ENCODE measurements around the gene TRIM32. TPM values are rescaled to one million over a fixed set of nuclear protein-coding genes. Genes with fewer than 3 reads are reported as not detected.

The TRIM32 gene
- polyA plus RNA-seq, 1 donor (not counting 4 experiments of a cell fraction or from before 2014, with no cell fraction given) = 21.3 TPM

DNA sequence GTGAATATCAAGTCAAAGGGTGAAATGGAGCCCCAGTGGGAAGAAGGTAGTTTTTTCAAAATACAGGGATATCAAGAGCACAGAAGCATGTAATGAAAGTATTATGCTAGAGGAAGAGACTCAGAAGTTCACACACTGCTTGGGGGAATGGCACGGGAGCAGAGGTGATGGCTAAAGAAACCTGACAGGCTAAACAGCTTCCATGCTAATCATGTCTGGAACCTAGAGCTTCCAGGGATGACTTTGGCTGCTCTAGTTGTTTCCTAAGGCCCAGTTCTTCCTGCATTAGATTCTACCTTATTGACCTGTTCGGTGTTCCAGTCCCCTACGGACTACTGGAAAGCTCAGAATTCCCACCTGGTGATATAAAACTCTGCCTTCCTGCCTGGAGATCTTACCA, 34.3 kb downstream of the TRIM32 start:
- H3K36me3 ChIP-seq (ENCODE audit: control insufficient read depth in 2 of 2, extremely low read depth in 1 of 2, insufficient read depth in 2 of 2, low read length in 2 of 2) = no peaks in the 10 kb centered on the region
- H3K79me2 ChIP-seq (ENCODE audit: control insufficient read depth, insufficient read depth, low read length) = no peaks in the 10 kb centered on the region
- no peak overlapping the region for H3K9ac ChIP-seq (ENCODE audit: control insufficient read depth, extremely low read depth, insufficient read depth, low read length)
- FAIRE-seq (no peak), DNase-seq (ENCODE audit: low read depth, low spot score) (no peak)
- H3K9me3 ChIP-seq (ENCODE audit: control insufficient read depth, low read depth, low read length) = no peaks in the 10 kb centered on the region
- no peak overlapping the region for H3K4me2 ChIP-seq (ENCODE audit: control insufficient read depth, extremely low read depth, insufficient read depth, low read depth, low read length)
- no peak for TF ChIP-seq EZH2 (IDR thresholded peaks at IDR 0.05; ENCODE audit: low read length)
- TF ChIP-seq, protein P1, sequence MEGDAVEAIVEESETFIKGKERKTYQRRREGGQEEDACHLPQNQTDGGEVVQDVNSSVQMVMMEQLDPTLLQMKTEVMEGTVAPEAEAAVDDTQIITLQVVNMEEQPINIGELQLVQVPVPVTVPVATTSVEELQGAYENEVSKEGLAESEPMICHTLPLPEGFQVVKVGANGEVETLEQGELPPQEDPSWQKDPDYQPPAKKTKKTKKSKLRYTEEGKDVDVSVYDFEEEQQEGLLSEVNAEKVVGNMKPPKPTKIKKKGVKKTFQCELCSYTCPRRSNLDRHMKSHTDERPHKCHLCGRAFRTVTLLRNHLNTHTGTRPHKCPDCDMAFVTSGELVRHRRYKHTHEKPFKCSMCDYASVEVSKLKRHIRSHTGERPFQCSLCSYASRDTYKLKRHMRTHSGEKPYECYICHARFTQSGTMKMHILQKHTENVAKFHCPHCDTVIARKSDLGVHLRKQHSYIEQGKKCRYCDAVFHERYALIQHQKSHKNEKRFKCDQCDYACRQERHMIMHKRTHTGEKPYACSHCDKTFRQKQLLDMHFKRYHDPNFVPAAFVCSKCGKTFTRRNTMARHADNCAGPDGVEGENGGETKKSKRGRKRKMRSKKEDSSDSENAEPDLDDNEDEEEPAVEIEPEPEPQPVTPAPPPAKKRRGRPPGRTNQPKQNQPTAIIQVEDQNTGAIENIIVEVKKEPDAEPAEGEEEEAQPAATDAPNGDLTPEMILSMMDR (optimal IDR thresholded peaks at IDR 0.05 in 1 of 3, IDR thresholded peaks at IDR 0.05 in 1 of 3, conservative IDR thresholded peaks at IDR 0.05 in 1 of 3; ENCODE audit: extremely low read depth in 1 of 3, insufficient read depth in 2 of 3, low read length in 3 of 3) = no peak
- no peak overlapping the region for H2AFZ ChIP-seq (ENCODE audit: control insufficient read depth, low read length)
- dilution Hi-C loops (cut with MboI; ENCODE audit: extremely low pct_ligation_motif_present, low sequenced_read_pairs) = no loop called here
- no peaks in the 10 kb centered on the region for H4K20me1 ChIP-seq (ENCODE audit: control insufficient read depth, extremely low read depth, insufficient read depth, low read length)
- no peak overlapping the region for H3K4me3 ChIP-seq (ENCODE audit: control insufficient read depth in 2 of 3, extremely low read depth in 1 of 3, insufficient read depth in 2 of 3, low read depth in 1 of 3, low read length in 3 of 3)
- H3K27me3 ChIP-seq (ENCODE audit: control insufficient read depth, extremely low read depth, insufficient read depth, low read length) = no peaks in the 10 kb centered on the region
- no peaks in the 10 kb centered on the region for H3K4me1 ChIP-seq (ENCODE audit: control insufficient read depth, extremely low read depth, insufficient read depth, low read length)
- no peaks in the 10 kb centered on the region for H3K9me1 ChIP-seq (ENCODE audit: control insufficient read depth, extremely low read depth, insufficient read depth, low read length)
- no peak overlapping the region for H3K27ac ChIP-seq (ENCODE audit: control insufficient read depth, insufficient read depth, low read length)

DNA sequence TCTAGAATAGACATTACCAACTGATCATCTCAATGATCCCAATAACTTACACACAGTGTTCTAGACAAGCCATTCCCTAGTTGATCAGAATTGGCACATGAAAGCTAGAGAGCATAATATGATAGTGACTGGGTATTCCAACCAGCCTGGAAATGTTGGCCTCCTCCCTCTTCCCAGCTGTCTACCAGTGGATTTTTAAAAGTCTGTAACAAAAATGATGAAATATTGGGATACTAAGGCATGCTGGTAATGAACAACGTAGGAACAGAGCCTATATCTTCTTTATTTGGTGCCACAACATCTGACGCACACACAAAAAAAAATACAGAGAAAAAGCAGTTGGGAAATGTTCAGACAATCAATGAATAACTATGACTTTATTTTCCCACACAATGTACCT, 34.8 kb downstream of the TRIM32 start:
- TF ChIP-seq, protein P1 (optimal IDR thresholded peaks at IDR 0.05 in 1 of 3, IDR thresholded peaks at IDR 0.05 in 1 of 3, conservative IDR thresholded peaks at IDR 0.05 in 1 of 3; ENCODE audit: extremely low read depth in 1 of 3, insufficient read depth in 2 of 3, low read length in 3 of 3) = no peak
- no peak for TF ChIP-seq EZH2 (IDR thresholded peaks at IDR 0.05; ENCODE audit: low read length)
- Histone ChIP-seq H3K9me3 (ENCODE audit: control insufficient read depth, low read depth, low read length) (no peaks in the 10 kb centered on the region), H3K27me3 (ENCODE audit: control insufficient read depth, extremely low read depth, insufficient read depth, low read length) (no peaks in the 10 kb centered on the region), H3K79me2 (ENCODE audit: control insufficient read depth, insufficient read depth, low read length) (no peaks in the 10 kb centered on the region), H3K27ac (ENCODE audit: control insufficient read depth, insufficient read depth, low read length) (no peak overlapping the region), H4K20me1 (ENCODE audit: control insufficient read depth, extremely low read depth, insufficient read depth, low read length) (no peaks in the 10 kb centered on the region), H3K4me1 (ENCODE audit: control insufficient read depth, extremely low read depth, insufficient read depth, low read length) (no peaks in the 10 kb centered on the region), H3K9ac (ENCODE audit: control insufficient read depth, extremely low read depth, insufficient read depth, low read length) (no peak overlapping the region), H3K4me2 (ENCODE audit: control insufficient read depth, extremely low read depth, insufficient read depth, low read depth, low read length) (no peak overlapping the region), H3K36me3 (ENCODE audit: control insufficient read depth in 2 of 2, extremely low read depth in 1 of 2, insufficient read depth in 2 of 2, low read length in 2 of 2) (no peaks in the 10 kb centered on the region), H2AFZ (ENCODE audit: control insufficient read depth, low read length) (no peak overlapping the region), H3K4me3 (ENCODE audit: control insufficient read depth in 2 of 3, extremely low read depth in 1 of 3, insufficient read depth in 2 of 3, low read depth in 1 of 3, low read length in 3 of 3) (no peak overlapping the region), H3K9me1 (ENCODE audit: control insufficient read depth, extremely low read depth, insufficient read depth, low read length) (no peaks in the 10 kb centered on the region)
- FAIRE-seq (no peak), DNase-seq (ENCODE audit: low read depth, low spot score) (no peak)
- dilution Hi-C loops (cut with MboI; ENCODE audit: extremely low pct_ligation_motif_present, low sequenced_read_pairs) = no loop called here

All from keratinocyte (primary cell).